ENCODE data around the gene CORO7.

CORO7 gene

DNA sequence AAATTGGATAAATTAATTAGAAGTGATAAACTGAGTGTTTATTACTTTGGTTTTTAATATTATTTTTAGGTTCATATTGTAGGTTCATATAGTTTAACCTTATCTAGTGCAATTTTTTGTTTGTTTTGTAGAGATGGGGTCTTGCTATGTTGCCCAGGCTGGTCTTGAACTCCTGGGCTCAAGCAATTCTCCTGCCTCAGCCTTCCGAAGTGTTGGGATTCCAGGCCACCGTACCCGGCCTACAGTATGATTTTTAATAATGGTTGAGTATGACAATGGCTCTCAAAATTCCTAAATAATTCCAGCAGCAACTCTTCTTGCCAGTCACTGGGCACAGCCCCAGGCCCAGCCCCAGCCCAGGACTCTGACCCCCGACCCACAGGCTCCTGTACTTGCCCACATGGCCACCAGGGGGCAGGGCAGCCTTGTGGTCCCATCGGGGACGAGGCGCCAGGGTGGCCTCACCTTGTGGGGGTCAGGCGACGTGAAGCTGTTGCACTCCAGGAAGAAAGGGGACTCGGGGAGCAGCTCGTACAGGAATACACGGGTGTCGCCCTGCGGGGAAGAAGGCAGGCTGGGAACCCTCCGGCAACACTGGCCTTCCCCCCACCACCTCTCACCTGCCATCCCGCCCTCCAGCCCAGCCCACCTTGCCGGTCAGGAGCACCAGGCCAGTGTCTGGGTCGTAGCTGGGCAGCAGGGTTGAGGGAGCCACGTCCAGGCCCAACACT, 57.4 kb downstream of the CORO7 start:
- Histone ChIP-seq H3K36me3 (ENCODE audit: control insufficient read depth in 2 of 2, insufficient read depth in 2 of 2, low read length in 2 of 2) (peaks cover 3 to 6% of the 10 kb centered on the region in 2 donors), H3K9me3 (ENCODE audit: control insufficient read depth in 2 of 2, low read length in 2 of 2) (no peaks in the 10 kb centered on the region), H3K4me1 (ENCODE audit: control insufficient read depth, insufficient read depth, low read length) (peaks cover 5% of the 10 kb centered on the region), H3K27me3 (ENCODE audit: control insufficient read depth in 1 of 2, insufficient read depth in 2 of 2, low read length in 2 of 2) (no peaks in the 10 kb centered on the region), H3K4me3 (ENCODE audit: low read length in 2 of 2) (no peak overlapping the region), H3K27ac (ENCODE audit: low read length) (no peak overlapping the region), H3K9ac (ENCODE audit: low read length in 2 of 2) (no peak overlapping the region)

DNA sequence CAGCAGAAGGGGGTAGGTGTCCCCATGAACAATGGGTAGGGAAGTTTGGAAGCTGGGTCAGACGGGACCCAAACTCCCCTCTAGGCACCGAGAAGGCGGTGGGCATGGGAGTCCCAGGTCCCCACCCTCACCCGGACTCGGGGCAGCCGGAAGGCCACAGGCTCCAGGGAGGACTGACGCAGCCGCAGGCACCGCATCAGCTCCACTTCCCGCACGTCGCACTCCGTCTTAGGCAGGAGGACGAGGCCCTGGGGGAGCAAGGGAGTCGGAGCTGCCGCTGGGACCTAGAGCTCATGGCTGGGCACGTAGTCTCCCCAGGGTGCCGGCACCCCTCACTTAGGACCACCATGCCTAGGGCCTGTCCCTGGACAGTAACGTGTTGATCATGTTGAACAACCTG, 58.2 kb downstream of the CORO7 start:
- Histone ChIP-seq H3K27me3 (ENCODE audit: control insufficient read depth in 1 of 2, insufficient read depth in 2 of 2, low read length in 2 of 2) (no peaks in the 10 kb centered on the region), H3K9me3 (ENCODE audit: control insufficient read depth in 2 of 2, low read length in 2 of 2) (no peaks in the 10 kb centered on the region), H3K4me1 (ENCODE audit: control insufficient read depth, insufficient read depth, low read length) (peaks cover 5% of the 10 kb centered on the region), H3K4me3 (ENCODE audit: low read length in 2 of 2) (no peak overlapping the region), H3K36me3 (ENCODE audit: control insufficient read depth in 2 of 2, insufficient read depth in 2 of 2, low read length in 2 of 2) (peaks cover 3 to 8% of the 10 kb centered on the region in 2 donors), H3K9ac (ENCODE audit: low read length in 2 of 2) (no peak overlapping the region), H3K27ac (ENCODE audit: low read length) (no peak overlapping the region)

DNA sequence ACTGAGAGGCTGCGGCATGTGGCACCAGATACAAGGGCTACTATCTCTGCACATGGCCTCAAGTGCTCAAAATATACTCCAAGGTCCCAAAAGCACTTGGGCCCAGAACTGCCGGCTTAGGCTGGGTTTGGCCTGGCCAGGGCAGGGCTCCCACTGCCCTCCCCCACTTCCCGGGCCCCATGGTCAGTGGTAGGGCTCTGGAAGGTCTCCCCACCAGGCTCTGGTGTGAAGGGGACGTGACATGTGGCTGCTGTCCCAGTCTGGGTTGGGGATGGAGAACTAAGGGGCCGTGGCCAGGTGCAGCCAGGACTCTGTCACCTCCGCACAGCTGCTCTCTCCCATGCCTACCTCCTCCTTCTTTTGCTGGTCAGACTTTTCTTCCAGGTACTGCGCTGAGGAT, 59.6 kb downstream of the CORO7 start:
- Histone ChIP-seq H3K4me1 (ENCODE audit: control insufficient read depth, insufficient read depth, low read length) (peaks cover 5% of the 10 kb centered on the region), H3K9ac (ENCODE audit: low read length in 2 of 2) (no peak overlapping the region), H3K4me3 (ENCODE audit: low read length in 2 of 2) (no peak overlapping the region), H3K27me3 (ENCODE audit: control insufficient read depth in 1 of 2, insufficient read depth in 2 of 2, low read length in 2 of 2) (no peaks in the 10 kb centered on the region), H3K27ac (ENCODE audit: low read length) (no peak overlapping the region), H3K9me3 (ENCODE audit: control insufficient read depth in 2 of 2, low read length in 2 of 2) (no peaks in the 10 kb centered on the region), H3K36me3 (ENCODE audit: control insufficient read depth in 2 of 2, insufficient read depth in 2 of 2, low read length in 2 of 2) (peaks cover 1 to 8% of the 10 kb centered on the region in 2 donors)

DNA sequence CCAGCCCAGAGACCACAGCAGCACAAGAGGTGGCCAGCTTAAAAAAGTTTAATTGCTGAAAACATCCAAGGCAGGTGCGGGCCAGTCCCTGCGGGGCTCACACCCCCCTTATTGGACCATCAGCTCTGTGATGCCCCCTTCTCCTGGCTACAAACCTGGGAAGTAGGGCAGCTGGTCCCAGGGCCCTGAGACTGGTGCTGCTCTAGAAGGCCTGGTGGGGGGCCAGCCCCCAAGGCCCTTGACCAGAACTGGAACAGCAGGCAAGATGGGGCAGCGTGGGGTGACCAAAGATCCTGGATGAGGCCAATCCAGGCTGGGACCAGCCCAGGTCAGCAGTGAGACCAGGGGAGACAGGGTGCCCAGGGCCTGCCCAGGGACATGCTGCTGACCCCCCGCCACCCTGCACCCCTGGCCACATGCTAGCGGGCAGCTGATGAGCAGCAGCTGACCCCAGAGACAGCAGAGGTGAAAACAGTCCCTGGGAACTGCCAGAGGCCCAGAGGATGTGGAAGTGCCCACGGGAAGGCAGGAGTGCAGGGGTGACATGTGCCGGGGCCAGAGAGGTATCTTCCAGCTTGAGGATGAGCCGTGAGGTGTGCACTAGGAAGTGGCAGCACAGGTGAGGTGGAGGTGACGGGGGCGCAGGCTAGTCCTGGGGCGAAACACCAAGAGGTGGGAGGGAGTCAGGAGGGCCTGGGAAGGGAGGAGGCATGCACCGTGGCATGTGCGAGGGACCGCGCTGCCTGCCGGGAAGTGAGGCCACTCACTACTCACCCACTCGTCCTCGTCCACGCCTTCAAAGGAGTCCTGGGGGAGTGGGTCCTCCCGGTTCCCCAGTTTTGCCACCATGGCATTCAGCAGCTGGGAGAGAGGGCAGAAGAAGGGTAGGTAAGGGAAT, 61.6 kb downstream of the CORO7 start:
- H3K4me1 ChIP-seq (ENCODE audit: control insufficient read depth, insufficient read depth, low read length) = peaks cover 18% of the 10 kb centered on the region
- no peak overlapping the region for H3K4me3 ChIP-seq (ENCODE audit: low read length in 2 of 2)
- H3K27ac ChIP-seq (ENCODE audit: low read length) = no peak overlapping the region
- H3K9me3 ChIP-seq (ENCODE audit: control insufficient read depth in 2 of 2, low read length in 2 of 2) = no peaks in the 10 kb centered on the region
- H3K27me3 ChIP-seq (ENCODE audit: control insufficient read depth in 1 of 2, insufficient read depth in 2 of 2, low read length in 2 of 2) = no peaks in the 10 kb centered on the region
- peaks cover 0 to 8% of the 10 kb centered on the region in 2 donors for H3K36me3 ChIP-seq (ENCODE audit: control insufficient read depth in 2 of 2, insufficient read depth in 2 of 2, low read length in 2 of 2)
- H3K9ac ChIP-seq (ENCODE audit: low read length in 2 of 2) = no peak overlapping the region

DNA sequence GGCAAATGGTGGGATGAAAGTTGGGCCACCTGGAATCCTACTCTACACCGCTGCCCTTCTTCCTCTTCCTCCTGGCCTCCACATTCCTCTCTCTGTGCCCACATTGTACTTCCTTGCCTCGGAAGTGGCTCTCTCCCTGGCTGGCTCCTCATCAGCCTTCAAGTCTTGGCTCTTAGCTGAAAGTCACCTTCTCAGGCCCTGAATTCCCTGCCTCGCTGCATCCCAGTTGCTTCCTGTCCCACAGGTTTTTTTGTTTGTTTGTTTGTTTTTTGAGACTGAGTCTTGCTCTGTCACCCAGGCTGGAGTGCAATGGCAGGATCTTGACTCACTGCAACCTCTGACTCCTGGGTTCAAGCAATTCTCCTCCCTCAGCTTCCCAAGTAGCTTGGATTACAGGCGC, 62.7 kb downstream of the CORO7 start:
- H3K27me3 ChIP-seq (ENCODE audit: control insufficient read depth in 1 of 2, insufficient read depth in 2 of 2, low read length in 2 of 2) = no peaks in the 10 kb centered on the region
- H3K9ac ChIP-seq (ENCODE audit: low read length in 2 of 2) = no peak overlapping the region
- no peak overlapping the region for H3K4me3 ChIP-seq (ENCODE audit: low read length in 2 of 2)
- no peak overlapping the region for H3K27ac ChIP-seq (ENCODE audit: low read length)
- no peaks in the 10 kb centered on the region for H3K9me3 ChIP-seq (ENCODE audit: control insufficient read depth in 2 of 2, low read length in 2 of 2)
- H3K4me1 ChIP-seq (ENCODE audit: control insufficient read depth, insufficient read depth, low read length) = peaks cover 16% of the 10 kb centered on the region
- peaks cover 0 to 8% of the 10 kb centered on the region in 2 donors for H3K36me3 ChIP-seq (ENCODE audit: control insufficient read depth in 2 of 2, insufficient read depth in 2 of 2, low read length in 2 of 2)

DNA sequence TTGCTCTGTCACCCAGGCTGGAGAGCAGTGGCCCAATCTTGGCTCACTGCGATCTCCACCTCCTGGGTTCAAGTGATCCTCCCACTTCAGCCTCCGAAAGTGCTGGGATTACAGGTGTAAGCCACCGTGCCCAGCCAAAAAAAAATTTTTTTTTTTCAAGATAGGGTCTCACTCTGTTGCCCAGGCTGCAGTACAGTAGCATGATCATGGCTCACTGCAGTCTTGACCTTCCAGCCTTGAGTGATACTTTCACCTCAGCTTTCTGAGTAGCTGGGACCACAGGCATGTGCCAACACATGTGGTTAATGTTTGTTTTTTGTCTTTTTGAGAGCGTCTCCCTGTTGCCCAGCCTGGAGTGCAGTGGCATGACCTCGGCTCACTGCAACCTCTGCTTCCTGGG, 63.6 kb downstream of the CORO7 start:
- Histone ChIP-seq H3K36me3 (ENCODE audit: control insufficient read depth in 2 of 2, insufficient read depth in 2 of 2, low read length in 2 of 2) (peaks cover 0 to 2% of the 10 kb centered on the region in 2 donors), H3K27me3 (ENCODE audit: control insufficient read depth in 1 of 2, insufficient read depth in 2 of 2, low read length in 2 of 2) (no peaks in the 10 kb centered on the region), H3K27ac (ENCODE audit: low read length) (no peak overlapping the region), H3K4me1 (ENCODE audit: control insufficient read depth, insufficient read depth, low read length) (peaks cover 16% of the 10 kb centered on the region), H3K9me3 (ENCODE audit: control insufficient read depth in 2 of 2, low read length in 2 of 2) (no peaks in the 10 kb centered on the region), H3K4me3 (ENCODE audit: low read length in 2 of 2) (no peak overlapping the region), H3K9ac (ENCODE audit: low read length in 2 of 2) (no peak overlapping the region)

DNA sequence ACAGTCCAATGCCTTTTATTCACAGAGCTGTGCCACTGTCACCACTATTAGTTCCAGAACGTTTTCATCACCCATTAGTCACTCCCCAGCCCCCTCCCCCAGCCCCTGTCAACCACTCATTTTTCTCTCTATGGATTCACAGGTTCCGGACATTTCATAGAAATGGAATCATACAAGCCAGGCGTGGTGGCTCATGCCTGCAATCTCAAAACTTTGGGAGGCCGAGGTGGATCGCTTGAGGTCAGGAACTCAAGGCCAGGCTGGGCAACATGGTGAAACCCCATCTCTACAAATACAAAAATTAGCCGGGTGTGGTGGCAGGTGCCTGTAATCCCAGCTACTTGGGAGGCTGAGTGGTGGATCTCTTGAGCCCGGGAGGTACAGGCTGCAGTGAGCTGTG, 64.5 kb downstream of the CORO7 start:
- no peaks in the 10 kb centered on the region for H3K9me3 ChIP-seq (ENCODE audit: control insufficient read depth in 2 of 2, low read length in 2 of 2)
- H3K36me3 ChIP-seq (ENCODE audit: control insufficient read depth in 2 of 2, insufficient read depth in 2 of 2, low read length in 2 of 2) = peaks cover 0 to 2% of the 10 kb centered on the region in 2 donors
- no peak overlapping the region for H3K27ac ChIP-seq (ENCODE audit: low read length)
- H3K27me3 ChIP-seq (ENCODE audit: control insufficient read depth in 1 of 2, insufficient read depth in 2 of 2, low read length in 2 of 2) = no peaks in the 10 kb centered on the region
- peaks cover 16% of the 10 kb centered on the region for H3K4me1 ChIP-seq (ENCODE audit: control insufficient read depth, insufficient read depth, low read length)
- no peak overlapping the region for H3K4me3 ChIP-seq (ENCODE audit: low read length in 2 of 2)
- no peak overlapping the region for H3K9ac ChIP-seq (ENCODE audit: low read length in 2 of 2)

DNA sequence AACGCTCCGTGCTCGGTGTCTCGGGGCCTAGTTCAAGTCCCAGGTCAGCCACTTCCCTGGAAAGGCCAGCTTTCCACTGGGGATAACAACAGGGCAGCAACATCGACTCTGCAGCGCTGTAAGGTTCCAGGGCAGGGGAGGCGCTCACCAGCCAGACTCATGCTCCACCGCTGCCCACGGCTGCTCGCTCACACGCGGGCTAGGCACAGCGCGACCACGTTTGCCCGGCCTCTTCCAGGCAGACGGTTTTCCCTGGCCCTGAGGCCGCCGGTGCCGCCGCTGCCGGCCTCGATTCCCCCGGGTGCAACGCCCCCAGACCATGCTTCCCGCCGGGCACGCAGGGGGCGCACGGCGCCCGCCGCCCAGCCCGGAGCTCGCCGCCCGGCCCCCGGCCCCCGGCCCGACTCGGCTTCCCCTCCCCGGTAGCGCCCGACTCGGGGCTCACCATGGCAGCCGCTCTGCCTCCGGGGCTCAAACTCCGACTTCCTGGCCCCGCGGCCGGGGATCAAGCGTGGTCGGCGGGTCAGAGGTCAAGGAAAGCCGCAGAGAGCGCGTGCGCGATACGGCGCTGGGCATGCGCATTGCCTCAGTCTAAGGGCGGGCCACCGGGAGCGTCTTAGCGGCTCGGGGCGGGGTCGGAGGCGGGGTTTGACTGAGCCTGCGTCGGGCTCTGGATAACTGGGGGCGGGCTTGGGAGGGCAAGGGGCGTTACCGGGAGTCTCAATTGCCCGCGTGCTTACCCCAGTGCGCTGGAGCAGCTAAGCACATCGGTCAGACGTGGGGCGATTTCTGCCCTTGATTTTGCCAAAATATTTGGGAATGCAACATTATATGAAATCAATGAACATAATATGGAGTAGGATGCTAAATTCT, 65.4 kb downstream of the CORO7 start, which contains the start of gene PAM16:
PAM16 (minus strand) TSS at position 535 of the 873 bp plus-strand sequence; CDS start at position 448, 87 bp downstream.
- Histone ChIP-seq H3K27ac (ENCODE audit: low read length) (no peak within 1 kb of the TSS), H3K9ac (ENCODE audit: low read length in 2 of 2) (peak within 1 kb of the TSS; percentile 68 to 81), H3K4me3 (ENCODE audit: low read length in 2 of 2) (peak within 1 kb of the TSS; percentile 88 to 93), H3K27me3 (ENCODE audit: control insufficient read depth in 1 of 2, insufficient read depth in 2 of 2, low read length in 2 of 2) (no peaks in the 10 kb centered on the region), H3K4me1 (ENCODE audit: control insufficient read depth, insufficient read depth, low read length) (peaks cover 16% of the 10 kb centered on the region), H3K9me3 (ENCODE audit: control insufficient read depth in 2 of 2, low read length in 2 of 2) (no peaks in the 10 kb centered on the region), H3K36me3 (ENCODE audit: control insufficient read depth in 2 of 2, insufficient read depth in 2 of 2, low read length in 2 of 2) (peaks cover 0 to 2% of the 10 kb centered on the region in 2 donors)

DNA sequence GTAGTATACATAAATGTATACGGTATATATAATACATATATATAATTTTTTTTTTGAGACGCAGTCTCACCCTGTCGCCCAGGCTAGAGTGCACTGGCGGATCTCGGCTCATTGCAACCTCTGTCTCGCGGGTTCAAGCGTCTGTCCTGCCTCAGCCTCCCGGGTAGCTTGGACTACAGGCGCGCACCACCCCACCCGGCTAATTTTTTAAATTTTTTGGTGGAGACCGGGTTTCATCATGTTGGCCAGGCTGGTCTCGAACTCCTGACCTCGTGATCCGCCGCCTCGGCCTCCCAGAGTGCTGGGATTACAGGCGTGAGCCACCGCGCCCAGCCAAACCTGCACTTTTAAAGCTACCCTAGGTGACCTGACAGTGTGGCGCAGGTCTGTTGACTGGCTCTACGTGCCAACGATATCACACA, 66.0 kb downstream of the CORO7 start:
- Histone ChIP-seq H3K9ac (ENCODE audit: low read length in 2 of 2) (peak overlapping the region; percentile 68 to 81), H3K4me1 (ENCODE audit: control insufficient read depth, insufficient read depth, low read length) (peaks cover 16% of the 10 kb centered on the region), H3K27ac (ENCODE audit: low read length) (no peak overlapping the region)

DNA sequence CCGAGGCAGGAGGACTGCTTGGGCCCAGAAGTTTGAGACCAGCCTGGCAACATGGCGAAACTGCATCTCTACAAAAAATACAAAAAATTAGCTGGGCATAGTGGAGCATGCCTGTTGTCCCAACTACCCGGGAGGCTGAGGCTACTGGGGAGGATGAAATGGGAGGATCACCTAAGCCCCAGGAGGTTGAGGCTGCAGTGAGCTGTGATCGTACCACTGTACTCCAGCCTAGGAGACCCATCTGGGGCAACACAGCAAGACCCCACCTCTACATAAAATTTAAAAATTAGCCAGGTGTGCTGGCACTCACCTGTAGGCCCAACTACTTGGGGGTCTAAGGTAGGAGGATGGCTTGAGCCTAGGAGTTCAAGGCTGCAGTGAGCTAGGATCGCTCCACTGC, 67.1 kb downstream of the CORO7 start:
- Histone ChIP-seq H3K27me3 (ENCODE audit: control insufficient read depth in 1 of 2, insufficient read depth in 2 of 2, low read length in 2 of 2) (no peaks in the 10 kb centered on the region), H3K4me1 (ENCODE audit: control insufficient read depth, insufficient read depth, low read length) (peaks cover 20% of the 10 kb centered on the region), H3K27ac (ENCODE audit: low read length) (no peak overlapping the region), H3K36me3 (ENCODE audit: control insufficient read depth in 2 of 2, insufficient read depth in 2 of 2, low read length in 2 of 2) (peaks cover 0 to 2% of the 10 kb centered on the region in 2 donors), H3K9ac (ENCODE audit: low read length in 2 of 2) (no peak overlapping the region), H3K9me3 (ENCODE audit: control insufficient read depth in 2 of 2, low read length in 2 of 2) (no peaks in the 10 kb centered on the region), H3K4me3 (ENCODE audit: low read length in 2 of 2) (no peak overlapping the region)

More for the DNA sequence above, 66.0 kb downstream of the CORO7 start:
- peak overlapping the region; percentile 88 to 93 for H3K4me3 ChIP-seq (ENCODE audit: low read length in 2 of 2)
- H3K27me3 ChIP-seq (ENCODE audit: control insufficient read depth in 1 of 2, insufficient read depth in 2 of 2, low read length in 2 of 2) = no peaks in the 10 kb centered on the region
- H3K9me3 ChIP-seq (ENCODE audit: control insufficient read depth in 2 of 2, low read length in 2 of 2) = no peaks in the 10 kb centered on the region
- peaks cover 0 to 2% of the 10 kb centered on the region in 2 donors for H3K36me3 ChIP-seq (ENCODE audit: control insufficient read depth in 2 of 2, insufficient read depth in 2 of 2, low read length in 2 of 2)

Measured in stomach smooth muscle (tissue), 2 donors.